Measurements from ENCODE around the gene PPP1R3E.

- no peak for TF ChIP-seq RXRA (IDR thresholded peaks at IDR 0.05; ENCODE audit: borderline replicate concordance, low read depth)
- TF ChIP-seq EP300 (IDR thresholded peaks at IDR 0.05; ENCODE audit: borderline replicate concordance in 1 of 2, low read depth in 1 of 2, low read length in 1 of 2) = no peak
- TF ChIP-seq USF2 (IDR thresholded peaks at IDR 0.05; ENCODE audit: borderline replicate concordance, low read depth, low read length) = no peak
- no peak for TF ChIP-seq CTCF (IDR thresholded peaks at IDR 0.05)
- no peak for TF ChIP-seq CHD2 (IDR thresholded peaks at IDR 0.05; ENCODE audit: low read length, partially characterized antibody)
- TF ChIP-seq FOXJ3 (CRISPR knock-in tag; IDR thresholded peaks at IDR 0.05) = no peak
- no peak for TF ChIP-seq POLR2AphosphoS5 (IDR thresholded peaks at IDR 0.05; ENCODE audit: low read depth, low read length)
- TF ChIP-seq TCF12 (IDR thresholded peaks at IDR 0.05) = no peak
- no peak for TF ChIP-seq FOXM1 (IDR thresholded peaks at IDR 0.05; ENCODE audit: low read depth)
- no peak for TF ChIP-seq JUND (IDR thresholded peaks at IDR 0.05)
- TF ChIP-seq MXI1 (IDR thresholded peaks at IDR 0.05; ENCODE audit: low read depth, low read length) = no peak
These were observed 17.3 kb upstream of the PPP1R3E start for GRCh38 chr14:23319746-23320583.

All from SK-N-SH (cell line).